Keratinocyte (primary cell): Measurements from ENCODE around the gene CHMP3. TPM values are rescaled to one million over a fixed set of nuclear protein-coding genes. Genes with fewer than 3 reads are reported as not detected.

Experiments
- DNase-seq: peaks from one replicate; pipeline ENCODE4 v3.0.0-alpha.2; 2011; ENCODE audit warnings: low read depth, missing footprints, low spot score
- FAIRE-seq: peaks from 2 replicates; lab custom pipeline; 2011; peaks lifted over from hg19 to GRCh38; lab: Jason Lieb, UNC
- H2AFZ ChIP-seq: 2 replicates; pipeline ENCODE4 v1.6.0; 2012; ENCODE audit warnings: low read length, control low read depth, inconsistent platforms; ENCODE audit not compliant: control insufficient read depth
- H3K27ac ChIP-seq: 2 replicates; pipeline ENCODE4 v1.5.1; 2011; ENCODE audit warnings: low read length; ENCODE audit not compliant: control insufficient read depth, insufficient read depth
- H3K27me3 ChIP-seq: 3 replicates; pipeline ENCODE4 v1.6.0; 2011; ENCODE audit warnings: low read length; ENCODE audit not compliant: control insufficient read depth, insufficient read depth; ENCODE audit errors: extremely low read depth
- H3K36me3 ChIP-seq, 2 experiments: 2 replicates in 1 of 2; 3 replicates in 1 of 2; pipeline ENCODE4 v1.5.1; 2011; ENCODE audit warnings: low read length in 2 of 2, mild to moderate bottlenecking in 1 of 2; ENCODE audit not compliant: control insufficient read depth in 2 of 2, insufficient read depth in 2 of 2; ENCODE audit errors: extremely low read depth in 1 of 2
- H3K4me1 ChIP-seq: 3 replicates; pipeline ENCODE4 v1.5.1; 2011; ENCODE audit warnings: low read length; ENCODE audit not compliant: control insufficient read depth, insufficient read depth; ENCODE audit errors: extremely low read depth
- H3K4me2 ChIP-seq: 3 replicates; pipeline ENCODE4 v1.6.0; 2011; ENCODE audit warnings: low read depth, low read length; ENCODE audit not compliant: control insufficient read depth, insufficient read depth; ENCODE audit errors: extremely low read depth
- H3K4me3 ChIP-seq, 3 experiments: fragments of 200-600 bp in 1 of 3; sonication (generic) in 1 of 3; 2 replicates in 2 of 3; 3 replicates in 1 of 3; pipeline ENCODE4 v1.5.1; 2011 to 2016; ENCODE audit warnings: low read length in 3 of 3, mild to moderate bottlenecking in 3 of 3, control low read depth in 2 of 3, inconsistent platforms in 1 of 3, low read depth in 1 of 3, mixed read lengths in 1 of 3, mixed run types in 1 of 3, moderate library complexity in 1 of 3; ENCODE audit not compliant: control insufficient read depth in 2 of 3, insufficient read depth in 2 of 3; ENCODE audit errors: extremely low read depth in 1 of 3
- H3K79me2 ChIP-seq: 2 replicates; pipeline ENCODE4 v1.6.0; 2012; ENCODE audit warnings: low read length; ENCODE audit not compliant: control insufficient read depth, insufficient read depth
- H3K9ac ChIP-seq: 3 replicates; pipeline ENCODE4 v1.6.0; 2011; ENCODE audit warnings: low read length; ENCODE audit not compliant: control insufficient read depth, insufficient read depth; ENCODE audit errors: extremely low read depth
- H3K9me1 ChIP-seq: 3 replicates; pipeline ENCODE4 v1.6.0; 2011; ENCODE audit warnings: low read length; ENCODE audit not compliant: control insufficient read depth, insufficient read depth; ENCODE audit errors: extremely low read depth
- H3K9me3 ChIP-seq: 2 replicates; pipeline ENCODE4 v1.5.1; 2012; ENCODE audit warnings: low read depth, low read length; ENCODE audit not compliant: control insufficient read depth
- H4K20me1 ChIP-seq: 3 replicates; pipeline ENCODE4 v1.6.0; 2011; ENCODE audit warnings: low read length; ENCODE audit not compliant: control insufficient read depth, insufficient read depth; ENCODE audit errors: extremely low read depth
- EZH2 ChIP-seq: IDR thresholded peaks from one replicate; pipeline ENCODE4 v1.6.1; 2012; ENCODE audit warnings: inconsistent platforms, mild to moderate bottlenecking, low read length, moderate library complexity
- dilution Hi-C: fragments of 300-500 bp; cut with MboI; formaldehyde crosslinking; loops from one replicate; pipeline ENCODE4 v1.7.0; 2020; ENCODE audit warnings: low sequenced_read_pairs; ENCODE audit not compliant: extremely low pct_ligation_motif_present
- polyA plus RNA-seq, 5 experiments: library from polyadenylated mRNA; depleted of rRNA in 3 of 5; stranded (reverse) in 3 of 5; stranded (forward) in 1 of 5; unstranded in 1 of 5; fragments of >200 nt; gene quantifications; 1 replicate in 1 of 5; 2 replicates in 3 of 5; 3 replicates in 1 of 5; pipeline versions ENCODE4 v1.2.1 to v1.2.3, GENCODE V29; 2011 to 2012; ENCODE audit warnings: missing spikeins in 2 of 5, low read depth in 1 of 5, low replicate concordance in 1 of 5
- TF ChIP-seq, protein P1 (sequence below), 3 experiments: IDR thresholded peaks in 1 of 3; conservative IDR thresholded peaks in 1 of 3; optimal IDR thresholded peaks in 1 of 3; 2 replicates in 2 of 3; 3 replicates in 1 of 3; pipeline versions ENCODE3 to v1.5.1; 2011; ENCODE audit warnings: low read length in 3 of 3, mild to moderate bottlenecking in 3 of 3, moderate library complexity in 2 of 3, control low read depth in 1 of 3, inconsistent platforms in 1 of 3; ENCODE audit not compliant: insufficient read depth in 2 of 3; ENCODE audit errors: extremely low read depth in 1 of 3

CHMP3 gene
- polyA plus RNA-seq, 1 donor (not counting 4 experiments of a cell fraction or from before 2014, with no cell fraction given): 162 TPM

DNA sequence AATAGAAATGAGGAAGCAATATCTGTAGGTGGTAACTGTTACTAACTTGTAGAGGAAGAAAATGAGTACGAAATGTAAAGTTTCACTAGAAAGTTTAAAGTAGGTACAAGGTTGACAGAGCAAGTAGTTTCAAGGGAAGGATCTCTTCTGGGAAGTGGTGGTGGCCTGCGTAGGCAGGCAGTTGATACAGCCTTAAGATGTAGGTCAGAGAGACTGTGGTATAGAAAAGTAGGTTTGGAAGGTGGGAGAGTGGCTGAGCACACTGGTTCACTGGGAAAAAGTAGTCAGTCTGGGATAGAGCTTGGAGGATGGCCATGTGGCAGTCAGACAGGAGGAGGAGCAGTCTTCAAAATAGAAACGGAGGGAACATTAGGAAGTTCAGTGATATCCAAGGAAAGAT lies 98.6 kb downstream of the CHMP3 start:
- H3K27ac ChIP-seq: no peak overlapping the region
- H3K4me1 ChIP-seq: no peaks in the 10 kb centered on the region
- no peaks in the 10 kb centered on the region for H3K79me2 ChIP-seq
- H3K9me1 ChIP-seq: no peaks in the 10 kb centered on the region
- H3K4me2 ChIP-seq: no peak overlapping the region
- no peaks in the 10 kb centered on the region for H3K27me3 ChIP-seq
- H3K36me3 ChIP-seq: peaks cover 16 to 25% of the 10 kb centered on the region in 2 experiments
- no peak overlapping the region for H3K9ac ChIP-seq
- TF ChIP-seq, protein P1, sequence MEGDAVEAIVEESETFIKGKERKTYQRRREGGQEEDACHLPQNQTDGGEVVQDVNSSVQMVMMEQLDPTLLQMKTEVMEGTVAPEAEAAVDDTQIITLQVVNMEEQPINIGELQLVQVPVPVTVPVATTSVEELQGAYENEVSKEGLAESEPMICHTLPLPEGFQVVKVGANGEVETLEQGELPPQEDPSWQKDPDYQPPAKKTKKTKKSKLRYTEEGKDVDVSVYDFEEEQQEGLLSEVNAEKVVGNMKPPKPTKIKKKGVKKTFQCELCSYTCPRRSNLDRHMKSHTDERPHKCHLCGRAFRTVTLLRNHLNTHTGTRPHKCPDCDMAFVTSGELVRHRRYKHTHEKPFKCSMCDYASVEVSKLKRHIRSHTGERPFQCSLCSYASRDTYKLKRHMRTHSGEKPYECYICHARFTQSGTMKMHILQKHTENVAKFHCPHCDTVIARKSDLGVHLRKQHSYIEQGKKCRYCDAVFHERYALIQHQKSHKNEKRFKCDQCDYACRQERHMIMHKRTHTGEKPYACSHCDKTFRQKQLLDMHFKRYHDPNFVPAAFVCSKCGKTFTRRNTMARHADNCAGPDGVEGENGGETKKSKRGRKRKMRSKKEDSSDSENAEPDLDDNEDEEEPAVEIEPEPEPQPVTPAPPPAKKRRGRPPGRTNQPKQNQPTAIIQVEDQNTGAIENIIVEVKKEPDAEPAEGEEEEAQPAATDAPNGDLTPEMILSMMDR (optimal IDR thresholded peaks at IDR 0.05 in 1 of 3, IDR thresholded peaks at IDR 0.05 in 1 of 3, conservative IDR thresholded peaks at IDR 0.05 in 1 of 3; ENCODE audit: extremely low read depth in 1 of 3, insufficient read depth in 2 of 3, low read length in 3 of 3): no peak
- no peak for TF ChIP-seq EZH2
- dilution Hi-C loops: no loop called here
- no peaks in the 10 kb centered on the region for H4K20me1 ChIP-seq
- no peak overlapping the region for H2AFZ ChIP-seq
- DNase-seq (no peak), FAIRE-seq (no peak)
- H3K4me3 ChIP-seq: no peak overlapping the region
- H3K9me3 ChIP-seq: no peaks in the 10 kb centered on the region

- no peak overlapping the region for H3K4me3 ChIP-seq
- H3K9me1 ChIP-seq: no peaks in the 10 kb centered on the region
- no peak for FAIRE-seq
- H3K4me1 ChIP-seq: no peaks in the 10 kb centered on the region
- H3K27me3 ChIP-seq: no peaks in the 10 kb centered on the region
- TF ChIP-seq, protein P1 (optimal IDR thresholded peaks at IDR 0.05 in 1 of 3, IDR thresholded peaks at IDR 0.05 in 1 of 3, conservative IDR thresholded peaks at IDR 0.05 in 1 of 3; ENCODE audit: extremely low read depth in 1 of 3, insufficient read depth in 2 of 3, low read length in 3 of 3): no peak
- TF ChIP-seq EZH2: no peak
- H3K4me2 ChIP-seq: no peak overlapping the region
- no peak overlapping the region for H2AFZ ChIP-seq
- dilution Hi-C loops: no loop called here
- DNase-seq: no peak
- peaks cover 7 to 30% of the 10 kb centered on the region in 2 experiments for H3K36me3 ChIP-seq
- H3K9me3 ChIP-seq: no peaks in the 10 kb centered on the region
- H3K9ac ChIP-seq: no peak overlapping the region
- H4K20me1 ChIP-seq: no peaks in the 10 kb centered on the region
- H3K27ac ChIP-seq: no peak overlapping the region
- no peaks in the 10 kb centered on the region for H3K79me2 ChIP-seq
These were observed 102.0 kb downstream of the CHMP3 start for GRCh38 chr2:86461042-86461743.
